ENCODE results near the gene PTGES2. TPM values are rescaled to one million over a fixed set of nuclear protein-coding genes. Genes with fewer than 3 reads are reported as not detected.

Gene PTGES2
- total and polyA plus RNA-seq, 9 of the 15 experiments (the other 6 are each of a cell fraction or from before 2014, with no cell fraction given): 2.4 to 196 (median 90.1) TPM

DNA sequence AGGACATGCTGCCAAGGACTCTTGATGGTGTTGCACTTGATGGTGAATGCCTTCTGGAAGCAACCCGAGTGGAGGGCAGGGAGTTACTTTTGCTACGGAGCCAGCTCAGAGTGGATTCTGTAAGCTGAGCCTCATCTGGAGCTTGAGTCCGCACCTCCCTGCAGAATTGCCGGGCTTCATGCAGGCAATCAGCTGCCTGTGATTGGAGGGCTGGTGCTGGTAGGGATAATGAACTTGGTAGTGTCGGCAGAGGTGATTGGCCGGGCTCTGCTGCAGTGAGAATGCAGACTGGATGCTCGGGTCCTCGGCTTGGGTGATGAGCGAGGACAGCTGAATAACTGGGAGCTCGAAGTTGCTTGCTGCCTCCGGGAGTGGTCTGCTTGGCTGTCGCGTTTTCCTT, 36.4 kb downstream of the PTGES2 start:
- peaks cover 66 to 73% of the 10 kb centered on the region in 2 experiments for H3K4me1 ChIP-seq (replicated peaks in 1 of 2; ENCODE audit: control insufficient read depth in 2 of 2, insufficient read depth in 2 of 2, low read length in 2 of 2)
- no peak for FAIRE-seq
- ATAC-seq: no peak
- intact Hi-C loops (cut with micrococcal nuclease): no loop called here
- peak overlapping the region in 1 of 2 experiments; percentile 69; a peak in 1 of 4 replicates for H3K9ac ChIP-seq (ENCODE audit: insufficient read depth in 1 of 2, low read depth in 2 of 2, low read length in 2 of 2)
- no peaks in the 10 kb centered on the region for H4K20me1 ChIP-seq (replicated peaks; ENCODE audit: control insufficient read depth, insufficient read depth, low read length)
- H3K27me3 ChIP-seq (ENCODE audit: control insufficient read depth in 2 of 2, insufficient read depth in 2 of 2, low read length in 2 of 2): no peaks in the 10 kb centered on the region
- no peak overlapping the region for H2AFZ ChIP-seq (ENCODE audit: low read depth, low read length)
- 84% methylated on average over 11 of the region's 13 CpGs for WGBS (ENCODE audit: insufficient coverage, low coverage, missing lambda C conversion rate)
- H3K79me2 ChIP-seq (ENCODE audit: control insufficient read depth, insufficient read depth, low read length): peaks cover 89% of the 10 kb centered on the region
- no TSS peak for BruUV-seq (replicated peaks)
- peak overlapping the region; percentile 32; the same call in 2 of the 3 replicates for H3K27ac ChIP-seq (ENCODE audit: extremely low read depth, low read depth, low read length)
- no peaks in the 10 kb centered on the region for H3K9me1 ChIP-seq (ENCODE audit: control insufficient read depth, insufficient read depth, low read length)
- H3K9me3 ChIP-seq (replicated peaks; ENCODE audit: control insufficient read depth, insufficient read depth, low read depth, low read length): no peaks in the 10 kb centered on the region
- DNase-seq (ENCODE audit: extremely low read depth in 1 of 4, low spot score in 3 of 4): peak in 3 of 4 experiments; percentile 62 to 72 (median 66)
- ChIA-PET POLR2A (interaction anchor here (0.6 to 5.6 kb wide), 2 partner anchors 11 to 18 kb away, joined by 3 to 82 read pairs; no protein-coding TSS in a partner anchor), CTCF (ENCODE audit: low intra/inter-chr PET ratio) (no interaction called here)
- in situ Hi-C loops (cut with MboI): no loop called here
- H3K4me2 ChIP-seq (ENCODE audit: insufficient read depth, low read length): no peak overlapping the region; the same call in 1 of the 2 replicates
- H3K4me3 ChIP-seq: no peak overlapping the region
- H3K36me3 ChIP-seq (ENCODE audit: control insufficient read depth, insufficient read depth, low read length): peaks cover 70% of the 10 kb centered on the region
- TF ChIP-seq EHMT2 (IDR thresholded peaks at IDR 0.05) (no peak), ZNF584 (CRISPR knock-in tag; IDR thresholded peaks at IDR 0.05; ENCODE audit: low read depth) (no peak), RHOXF2B (CRISPR knock-in tag; conservative IDR thresholded peaks at IDR 0.05) (no peak), SAFB (IDR thresholded peaks at IDR 0.05; ENCODE audit: borderline replicate concordance, low read depth, low read length) (no peak), ZBED1 (IDR thresholded peaks at IDR 0.05) (no peak), ZNF23 (CRISPR knock-in tag; IDR thresholded peaks at IDR 0.05) (no peak), POLR2G (IDR thresholded peaks at IDR 0.05; ENCODE audit: low read depth, low read length) (0 out of 2 replicates have a peak, but pooled peaks have one; percentile 1), NFYB (IDR thresholded peaks at IDR 0.05; ENCODE audit: extremely low read depth, insufficient read length) (peak; percentile 71), ZNF134 (CRISPR knock-in tag; conservative IDR thresholded peaks at IDR 0.05) (no peak), ZNF316 (IDR thresholded peaks at IDR 0.05) (no peak), ZNF644 (tag; IDR thresholded peaks at IDR 0.05; ENCODE audit: low read depth) (no peak), ZNF224 (CRISPR knock-in tag; IDR thresholded peaks at IDR 0.05) (no peak), TEAD1 (CRISPR knock-in tag; IDR thresholded peaks at IDR 0.05) (no peak), RCOR1 (IDR thresholded peaks at IDR 0.05; ENCODE audit: borderline replicate concordance in 1 of 2, low read depth in 2 of 2, low read length in 2 of 2) (0 out of 4 replicates have a peak, but pooled peaks of 1 of the 2 experiments have one; percentile 20), ATF1 (CRISPR knock-in tag; IDR thresholded peaks at IDR 0.05) (no peak), ATF1 (tag; IDR thresholded peaks at IDR 0.05) (no peak), ARID1B (IDR thresholded peaks at IDR 0.05) (no peak), KDM2B (CRISPR knock-in tag; IDR thresholded peaks at IDR 0.05) (no peak)
- TF ChIP-seq, protein P1, sequence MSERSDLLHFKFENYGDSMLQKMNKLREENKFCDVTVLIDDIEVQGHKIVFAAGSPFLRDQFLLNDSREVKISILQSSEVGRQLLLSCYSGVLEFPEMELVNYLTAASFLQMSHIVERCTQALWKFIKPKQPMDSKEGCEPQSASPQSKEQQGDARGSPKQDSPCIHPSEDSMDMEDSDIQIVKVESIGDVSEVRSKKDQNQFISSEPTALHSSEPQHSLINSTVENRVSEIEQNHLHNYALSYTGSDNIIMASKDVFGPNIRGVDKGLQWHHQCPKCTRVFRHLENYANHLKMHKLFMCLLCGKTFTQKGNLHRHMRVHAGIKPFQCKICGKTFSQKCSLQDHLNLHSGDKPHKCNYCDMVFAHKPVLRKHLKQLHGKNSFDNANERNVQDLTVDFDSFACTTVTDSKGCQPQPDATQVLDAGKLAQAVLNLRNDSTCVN (CRISPR knock-in tag; IDR thresholded peaks at IDR 0.05): no peak
- TF ChIP-seq, protein P2, sequence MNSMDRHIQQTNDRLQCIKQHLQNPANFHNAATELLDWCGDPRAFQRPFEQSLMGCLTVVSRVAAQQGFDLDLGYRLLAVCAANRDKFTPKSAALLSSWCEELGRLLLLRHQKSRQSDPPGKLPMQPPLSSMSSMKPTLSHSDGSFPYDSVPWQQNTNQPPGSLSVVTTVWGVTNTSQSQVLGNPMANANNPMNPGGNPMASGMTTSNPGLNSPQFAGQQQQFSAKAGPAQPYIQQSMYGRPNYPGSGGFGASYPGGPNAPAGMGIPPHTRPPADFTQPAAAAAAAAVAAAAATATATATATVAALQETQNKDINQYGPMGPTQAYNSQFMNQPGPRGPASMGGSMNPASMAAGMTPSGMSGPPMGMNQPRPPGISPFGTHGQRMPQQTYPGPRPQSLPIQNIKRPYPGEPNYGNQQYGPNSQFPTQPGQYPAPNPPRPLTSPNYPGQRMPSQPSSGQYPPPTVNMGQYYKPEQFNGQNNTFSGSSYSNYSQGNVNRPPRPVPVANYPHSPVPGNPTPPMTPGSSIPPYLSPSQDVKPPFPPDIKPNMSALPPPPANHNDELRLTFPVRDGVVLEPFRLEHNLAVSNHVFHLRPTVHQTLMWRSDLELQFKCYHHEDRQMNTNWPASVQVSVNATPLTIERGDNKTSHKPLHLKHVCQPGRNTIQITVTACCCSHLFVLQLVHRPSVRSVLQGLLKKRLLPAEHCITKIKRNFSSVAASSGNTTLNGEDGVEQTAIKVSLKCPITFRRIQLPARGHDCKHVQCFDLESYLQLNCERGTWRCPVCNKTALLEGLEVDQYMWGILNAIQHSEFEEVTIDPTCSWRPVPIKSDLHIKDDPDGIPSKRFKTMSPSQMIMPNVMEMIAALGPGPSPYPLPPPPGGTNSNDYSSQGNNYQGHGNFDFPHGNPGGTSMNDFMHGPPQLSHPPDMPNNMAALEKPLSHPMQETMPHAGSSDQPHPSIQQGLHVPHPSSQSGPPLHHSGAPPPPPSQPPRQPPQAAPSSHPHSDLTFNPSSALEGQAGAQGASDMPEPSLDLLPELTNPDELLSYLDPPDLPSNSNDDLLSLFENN (IDR thresholded peaks at IDR 0.05; ENCODE audit: low read depth in 2 of 2, low read length in 2 of 2): no peak
